GM23248 (cell line): ENCODE data around the gene PTMA.

ENCODE experiments used
- EZH2 ChIP-seq: fragments of 200-600 bp; sonication (generic); IDR thresholded peaks from 2 replicates; pipeline ENCODE4 v1.6.1; 2018; ENCODE audit warnings: antibody characterized with exemption, mild to moderate bottlenecking; ENCODE audit not compliant: insufficient read depth, poor library complexity, severe bottlenecking
- EZH2phosphoT487 ChIP-seq: fragments of 200-600 bp; sonication (generic); IDR thresholded peaks from 2 replicates; pipeline ENCODE4 v1.6.1; 2018; ENCODE audit warnings: antibody characterized with exemption, moderate library complexity, mild to moderate bottlenecking, low read depth; ENCODE audit not compliant: insufficient read depth

- TF ChIP-seq EZH2: no peak
- TF ChIP-seq EZH2phosphoT487: no peak
These were observed 1.3 kb downstream of the PTMA start for GRCh38 chr2:231709636-231709980.
